HEK293T (cell line): ENCODE results near the gene CYP21A2.
"Not testable (repeated sequence)": the region's sequence is repeated elsewhere in the genome, so short reads cannot be mapped to it uniquely, and the experiment has no call there.

Experiments
- CTCF ChIA-PET: fragments of 350-600 bp; formaldehyde crosslinking; extraction: SDS; loops from one replicate; lab custom pipeline; 2021; ENCODE audit warnings: antibody characterized with exemption, inconsistent platforms; lab: Yijun Ruan, JAX
- POLR2A ChIA-PET: fragments of 350-600 bp; formaldehyde crosslinking; extraction: SDS; loops from one replicate; lab custom pipeline; 2020; ENCODE audit warnings: antibody characterized with exemption, inconsistent platforms; lab: Yijun Ruan, JAX
- DNase-seq: peaks from one replicate; pipeline ENCODE4 v3.0.0; 2012; ENCODE audit warnings: mixed read lengths; ENCODE audit errors: extremely low spot score

Gene CYP21A2

GRCh38 chr6:32037598-32038524, at the start of gene CYP21A2:
CYP21A2 (plus strand) TSS chr6:32038415; CDS start chr6:32038423, 8 bp downstream.
- DNase-seq, CTCF ChIA-PET, POLR2A ChIA-PET: not testable (repeated sequence)

- DNase-seq, POLR2A ChIA-PET, CTCF ChIA-PET: not testable (repeated sequence)
These were observed 48.9 kb upstream of the CYP21A2 start for GRCh38 chr6:31989363-31989762.

DNA sequence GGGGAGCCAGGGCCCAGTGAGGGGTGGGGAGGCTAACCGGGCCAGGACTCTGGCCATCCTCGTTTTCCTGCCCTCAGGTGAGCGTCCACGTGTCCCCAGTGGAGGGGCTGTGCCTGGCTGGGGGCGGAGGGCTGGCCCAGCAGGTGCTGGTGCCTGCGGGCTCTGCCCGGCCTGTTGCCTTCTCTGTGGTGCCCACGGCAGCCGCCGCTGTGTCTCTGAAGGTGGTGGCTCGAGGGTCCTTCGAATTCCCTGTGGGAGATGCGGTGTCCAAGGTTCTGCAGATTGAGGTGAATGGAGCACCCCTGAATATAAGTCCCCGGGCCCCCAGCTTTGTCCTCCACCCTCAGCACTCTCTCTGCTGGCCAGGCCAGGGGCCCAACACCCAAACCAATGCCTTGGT, 43.8 kb upstream of the CYP21A2 start:
- POLR2A ChIA-PET, CTCF ChIA-PET, DNase-seq: not testable (repeated sequence)

DNA sequence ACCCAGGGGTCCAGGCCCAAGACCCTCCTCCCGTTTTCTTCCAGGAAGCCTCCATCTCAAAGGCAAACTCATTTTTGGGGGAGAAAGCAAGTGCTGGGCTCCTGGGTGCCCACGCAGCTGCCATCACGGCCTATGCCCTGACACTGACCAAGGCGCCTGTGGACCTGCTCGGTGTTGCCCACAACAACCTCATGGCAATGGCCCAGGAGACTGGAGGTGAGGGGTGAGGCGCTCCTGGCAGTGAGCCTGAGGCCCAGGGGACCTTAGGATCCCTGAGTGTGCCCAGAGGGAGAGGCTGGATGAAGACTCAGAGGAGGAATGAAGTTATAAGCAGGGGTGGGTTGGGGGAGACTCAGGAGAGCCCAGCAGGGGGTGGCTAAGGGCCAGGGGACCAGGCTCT, 41.8 kb upstream of the CYP21A2 start:
- CTCF ChIA-PET, POLR2A ChIA-PET, DNase-seq: not testable (repeated sequence)

GRCh38 chr6:32002546-32003268, 35.5 kb upstream of the CYP21A2 start:
- CTCF ChIA-PET, result not testable (repeated sequence)

GRCh38 chr6:32003301-32003700, 34.9 kb upstream of the CYP21A2 start:
- DNase-seq, POLR2A ChIA-PET, CTCF ChIA-PET: not testable (repeated sequence)

More at GRCh38 chr6:32002546-32003268, 35.5 kb upstream of the CYP21A2 start:
- POLR2A ChIA-PET, DNase-seq: not testable (repeated sequence)

- CTCF ChIA-PET, result interaction anchor here (1.1 kb wide), 1 partner anchor 52 kb away, joined by 3 read pairs; no protein-coding TSS in a partner anchor
- DNase-seq, POLR2A ChIA-PET: not testable (repeated sequence)
These were observed 33.8 kb upstream of the CYP21A2 start for GRCh38 chr6:32004393-32004792.

- DNase-seq, POLR2A ChIA-PET: not testable (repeated sequence)
- CTCF ChIA-PET, result interaction anchor here (1.1 kb wide), 1 partner anchor 52 kb away, joined by 3 read pairs; no protein-coding TSS in a partner anchor
These were observed 33.2 kb upstream of the CYP21A2 start for GRCh38 chr6:32004864-32005537.

GRCh38 chr6:32005538-32005880, 32.7 kb upstream of the CYP21A2 start:
- CTCF ChIA-PET, result interaction anchor here (1.1 kb wide), 1 partner anchor 53 kb away, joined by 3 read pairs; no protein-coding TSS in a partner anchor
- DNase-seq, POLR2A ChIA-PET: not testable (repeated sequence)

DNA sequence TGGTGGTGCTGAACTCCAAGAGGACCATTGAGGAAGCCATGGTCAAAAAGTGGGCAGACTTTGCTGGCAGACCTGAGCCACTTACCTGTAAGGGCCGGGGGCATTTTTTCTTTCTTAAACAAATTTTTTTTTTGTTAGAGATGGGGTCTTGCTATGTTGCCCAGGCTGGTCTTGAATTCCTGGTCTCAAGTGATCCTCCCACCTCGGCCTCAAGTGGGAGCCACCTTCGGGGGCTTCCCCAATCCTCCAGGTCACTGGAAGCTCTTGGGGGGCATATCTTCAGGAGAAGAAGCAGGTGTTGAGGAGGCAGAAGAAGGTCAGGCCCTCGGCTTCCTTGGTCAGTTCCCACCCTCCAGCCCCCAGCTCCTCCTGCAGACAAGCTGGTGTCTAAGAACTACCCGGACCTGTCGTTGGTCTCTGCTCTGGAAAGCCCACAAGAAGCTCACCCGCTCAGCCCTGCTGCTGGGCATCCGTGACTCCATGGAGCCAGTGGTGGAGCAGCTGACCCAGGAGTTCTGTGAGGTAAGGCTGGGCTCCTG, 32.2 kb upstream of the CYP21A2 start:
- DNase-seq, POLR2A ChIA-PET: not testable (repeated sequence)
- CTCF ChIA-PET, result interaction anchor here (0.6 kb wide), 1 partner anchor 137 kb away, joined by 8 read pairs; no protein-coding TSS in a partner anchor

- POLR2A ChIA-PET, DNase-seq: not testable (repeated sequence)
- CTCF ChIA-PET, result interaction anchor here (0.6 kb wide), 1 partner anchor 136 kb away, joined by 8 read pairs; no protein-coding TSS in a partner anchor
These were observed 31.1 kb upstream of the CYP21A2 start for GRCh38 chr6:32007086-32007485.

GRCh38 chr6:32008037-32008436, 30.2 kb upstream of the CYP21A2 start:
- POLR2A ChIA-PET, CTCF ChIA-PET, DNase-seq: not testable (repeated sequence)

GRCh38 chr6:32008616-32009015, 29.6 kb upstream of the CYP21A2 start:
- CTCF ChIA-PET, DNase-seq, POLR2A ChIA-PET: not testable (repeated sequence)

DNA sequence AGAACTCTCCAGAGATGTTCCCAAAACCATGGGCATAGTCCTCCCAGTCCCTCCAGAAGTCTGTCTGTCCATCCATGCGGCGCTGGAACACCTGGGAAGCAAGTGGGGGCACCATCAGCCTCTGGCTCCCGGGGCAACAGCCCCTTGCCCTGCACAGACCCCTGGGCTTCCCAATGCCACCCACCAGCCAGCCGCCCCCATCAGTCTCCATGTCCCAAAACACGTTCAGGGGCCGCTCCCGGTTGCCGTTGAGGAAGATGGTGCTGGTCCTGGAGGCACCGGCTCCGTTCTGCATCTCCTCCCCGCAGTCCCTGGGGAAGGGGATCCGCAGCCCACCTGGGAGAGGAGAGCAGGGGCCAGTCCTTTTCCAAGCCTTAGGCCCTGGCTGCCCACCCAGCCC, 28.7 kb upstream of the CYP21A2 start:
- DNase-seq, CTCF ChIA-PET, POLR2A ChIA-PET: not testable (repeated sequence)

DNA sequence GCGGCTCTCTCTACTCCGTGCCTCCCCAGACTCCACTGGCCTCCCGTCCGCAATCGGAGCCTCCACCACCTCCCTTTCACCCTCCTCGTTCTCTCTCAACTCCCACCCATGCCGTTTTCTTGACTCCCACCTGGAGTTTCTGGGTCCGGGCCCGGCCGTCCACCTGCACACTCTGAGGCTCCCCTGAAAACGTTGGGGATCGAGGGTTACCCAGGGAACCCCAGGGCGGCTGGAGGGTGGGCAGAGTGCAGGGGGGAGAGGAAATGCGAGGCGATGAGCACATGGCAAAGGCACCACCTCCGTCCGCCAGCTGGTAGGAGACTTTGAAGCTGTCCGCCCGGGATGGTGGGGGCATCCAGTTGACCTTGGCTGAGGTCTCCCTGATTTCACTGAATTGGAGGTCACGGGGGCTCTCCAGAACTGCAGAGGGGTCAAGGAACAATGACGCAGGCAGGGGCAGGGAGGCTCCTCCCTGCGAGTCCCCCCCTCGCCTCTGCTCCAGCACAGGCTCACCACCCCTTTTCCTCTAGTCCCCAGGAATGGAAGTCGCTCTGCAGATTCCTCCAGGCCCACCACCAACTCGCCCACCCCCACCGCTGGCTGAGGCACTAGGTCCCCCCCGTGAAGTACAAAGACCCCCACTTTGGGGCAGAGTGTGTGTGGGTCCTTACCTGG, 27.2 kb upstream of the CYP21A2 start:
- DNase-seq, POLR2A ChIA-PET, CTCF ChIA-PET: not testable (repeated sequence)

GRCh38 chr6:32012941-32013617, 25.1 kb upstream of the CYP21A2 start:
- CTCF ChIA-PET, DNase-seq, POLR2A ChIA-PET: not testable (repeated sequence)

DNA sequence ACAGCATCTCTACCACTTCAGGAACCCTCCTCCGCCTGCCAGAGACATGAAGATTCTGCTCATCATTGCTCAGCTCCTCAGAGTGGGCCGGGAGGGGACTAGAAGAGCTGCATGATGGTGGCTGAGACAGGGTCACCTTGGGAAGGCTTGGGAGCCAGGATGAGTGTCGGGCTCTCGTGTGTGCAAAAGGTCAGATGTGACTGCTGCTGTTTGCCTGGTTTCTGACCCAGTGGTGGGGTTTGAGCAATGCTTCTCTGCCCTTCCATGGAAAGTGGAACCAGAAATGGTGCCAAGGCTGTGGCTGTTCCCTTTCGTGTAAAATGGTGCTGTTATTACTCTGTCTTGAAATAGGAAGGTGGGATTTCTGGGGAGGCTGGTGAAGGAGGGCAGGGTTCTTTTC, 24.5 kb upstream of the CYP21A2 start:
- DNase-seq, CTCF ChIA-PET: not testable (repeated sequence)

More for the DNA sequence above, 24.5 kb upstream of the CYP21A2 start:
- POLR2A ChIA-PET, result not testable (repeated sequence)
